ENCODE data around the gene RNF123.

Gene RNF123

DNA sequence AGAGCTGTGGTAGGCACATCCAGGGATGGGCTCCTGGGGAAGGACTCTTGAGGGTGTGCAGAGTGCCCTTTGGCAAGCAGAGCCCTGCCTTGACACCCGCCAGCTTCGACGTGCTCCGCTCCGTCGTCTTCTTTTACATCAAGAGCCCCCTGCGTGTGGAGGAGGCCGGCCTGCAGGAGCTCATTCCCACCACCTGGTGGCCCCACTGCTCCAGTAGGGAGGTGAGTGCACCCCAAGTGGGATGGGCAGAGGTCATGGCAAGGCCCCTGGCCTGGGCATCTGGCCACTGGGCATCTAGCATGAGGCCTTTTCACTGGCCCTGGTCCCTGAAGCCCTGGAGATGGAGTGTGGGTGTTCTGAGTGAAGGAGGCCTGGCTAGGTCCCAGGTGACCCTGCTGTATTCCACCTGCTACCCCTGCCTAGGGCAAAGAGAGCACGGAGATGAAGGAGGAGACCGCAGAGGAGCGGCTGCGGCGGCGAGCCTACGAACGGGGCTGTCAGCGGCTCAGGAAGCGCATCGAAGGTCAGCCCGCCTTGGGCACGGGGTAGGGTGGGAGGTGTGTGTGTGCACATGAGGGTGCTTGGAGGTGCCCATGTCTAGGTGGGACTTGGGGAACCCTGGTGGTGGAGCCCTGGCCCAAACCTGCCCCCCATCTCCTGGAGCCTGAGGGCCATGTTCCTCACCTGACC is 12.2 kb downstream of the RNF123 start:
- no peak overlapping the region for H3K9ac ChIP-seq
- no peak overlapping the region for H3K4me2 ChIP-seq (ENCODE audit: low read length)
- TF ChIP-seq, protein P1, sequence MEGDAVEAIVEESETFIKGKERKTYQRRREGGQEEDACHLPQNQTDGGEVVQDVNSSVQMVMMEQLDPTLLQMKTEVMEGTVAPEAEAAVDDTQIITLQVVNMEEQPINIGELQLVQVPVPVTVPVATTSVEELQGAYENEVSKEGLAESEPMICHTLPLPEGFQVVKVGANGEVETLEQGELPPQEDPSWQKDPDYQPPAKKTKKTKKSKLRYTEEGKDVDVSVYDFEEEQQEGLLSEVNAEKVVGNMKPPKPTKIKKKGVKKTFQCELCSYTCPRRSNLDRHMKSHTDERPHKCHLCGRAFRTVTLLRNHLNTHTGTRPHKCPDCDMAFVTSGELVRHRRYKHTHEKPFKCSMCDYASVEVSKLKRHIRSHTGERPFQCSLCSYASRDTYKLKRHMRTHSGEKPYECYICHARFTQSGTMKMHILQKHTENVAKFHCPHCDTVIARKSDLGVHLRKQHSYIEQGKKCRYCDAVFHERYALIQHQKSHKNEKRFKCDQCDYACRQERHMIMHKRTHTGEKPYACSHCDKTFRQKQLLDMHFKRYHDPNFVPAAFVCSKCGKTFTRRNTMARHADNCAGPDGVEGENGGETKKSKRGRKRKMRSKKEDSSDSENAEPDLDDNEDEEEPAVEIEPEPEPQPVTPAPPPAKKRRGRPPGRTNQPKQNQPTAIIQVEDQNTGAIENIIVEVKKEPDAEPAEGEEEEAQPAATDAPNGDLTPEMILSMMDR (IDR thresholded peaks at IDR 0.05) = no peak
- no peak overlapping the region for H3K27ac ChIP-seq
- no peak overlapping the region for H2AFZ ChIP-seq
- H3K79me2 ChIP-seq = peaks cover 4% of the 10 kb centered on the region
- no peaks in the 10 kb centered on the region for H3K36me3 ChIP-seq (ENCODE audit: control insufficient read depth, insufficient read depth, low read length)
- H3K4me3 ChIP-seq (ENCODE audit: low read depth, low read length) = no peak overlapping the region
- peaks cover 3% of the 10 kb centered on the region for H3K4me1 ChIP-seq
- no peaks in the 10 kb centered on the region for H3K9me3 ChIP-seq (ENCODE audit: control insufficient read depth, low read length)
- H3K27me3 ChIP-seq (ENCODE audit: control insufficient read depth, insufficient read depth, low read length) = no peaks in the 10 kb centered on the region

- Histone ChIP-seq H3K79me2 (peaks cover 4% of the 10 kb centered on the region), H3K36me3 (ENCODE audit: control insufficient read depth, insufficient read depth, low read length) (no peaks in the 10 kb centered on the region), H3K4me2 (ENCODE audit: low read length) (no peak overlapping the region), H3K4me3 (ENCODE audit: low read depth, low read length) (no peak overlapping the region), H2AFZ (no peak overlapping the region), H3K9me3 (ENCODE audit: control insufficient read depth, low read length) (no peaks in the 10 kb centered on the region), H3K27ac (no peak overlapping the region), H3K4me1 (peaks cover 3% of the 10 kb centered on the region), H3K9ac (no peak overlapping the region), H3K27me3 (ENCODE audit: control insufficient read depth, insufficient read depth, low read length) (no peaks in the 10 kb centered on the region)
- TF ChIP-seq, protein P1 (IDR thresholded peaks at IDR 0.05) = no peak
Measured at GRCh38 chr3:49702672-49703071, 13.3 kb downstream of the RNF123 start.

- H3K4me3 ChIP-seq (ENCODE audit: low read depth, low read length) = no peak overlapping the region
Measured at GRCh38 chr3:49703443-49703927, 14.1 kb downstream of the RNF123 start.

GRCh38 chr3:49703956-49704355 is 14.6 kb downstream of the RNF123 start:
- no peaks in the 10 kb centered on the region for H3K36me3 ChIP-seq (ENCODE audit: control insufficient read depth, insufficient read depth, low read length)

More at GRCh38 chr3:49703443-49703927, 14.1 kb downstream of the RNF123 start:
- no peaks in the 10 kb centered on the region for H3K9me3 ChIP-seq (ENCODE audit: control insufficient read depth, low read length)
- H2AFZ ChIP-seq = no peak overlapping the region
- no peak overlapping the region for H3K27ac ChIP-seq
- no peaks in the 10 kb centered on the region for H3K36me3 ChIP-seq (ENCODE audit: control insufficient read depth, insufficient read depth, low read length)
- no peak overlapping the region for H3K4me2 ChIP-seq (ENCODE audit: low read length)
- TF ChIP-seq, protein P1 (IDR thresholded peaks at IDR 0.05) = peak; percentile 84
- peaks cover 4% of the 10 kb centered on the region for H3K79me2 ChIP-seq
- H3K4me1 ChIP-seq = peaks cover 3% of the 10 kb centered on the region
- no peak overlapping the region for H3K9ac ChIP-seq
- no peaks in the 10 kb centered on the region for H3K27me3 ChIP-seq (ENCODE audit: control insufficient read depth, insufficient read depth, low read length)

More at GRCh38 chr3:49703956-49704355, 14.6 kb downstream of the RNF123 start:
- TF ChIP-seq, protein P1 (IDR thresholded peaks at IDR 0.05) = no peak
- no peak overlapping the region for H3K27ac ChIP-seq
- H3K79me2 ChIP-seq = peaks cover 4% of the 10 kb centered on the region
- no peak overlapping the region for H3K4me3 ChIP-seq (ENCODE audit: low read depth, low read length)
- no peak overlapping the region for H3K9ac ChIP-seq
- H3K4me2 ChIP-seq (ENCODE audit: low read length) = no peak overlapping the region
- H2AFZ ChIP-seq = no peak overlapping the region
- no peaks in the 10 kb centered on the region for H3K27me3 ChIP-seq (ENCODE audit: control insufficient read depth, insufficient read depth, low read length)
- no peaks in the 10 kb centered on the region for H3K9me3 ChIP-seq (ENCODE audit: control insufficient read depth, low read length)
- peaks cover 3% of the 10 kb centered on the region for H3K4me1 ChIP-seq

Data from parathyroid adenoma (tissue), 2 donors.